ENCODE measurements around the gene SPPL3.
"Not testable (repeated sequence)": the region's sequence is repeated elsewhere in the genome, so short reads cannot be mapped to it uniquely, and the experiment has no call there.

SPPL3 gene

GRCh38 chr12:120917748-120918147 lies 13.6 kb upstream of the SPPL3 start:
- DNase-seq: no peak

- no peak for DNase-seq
These were observed 12.4 kb upstream of the SPPL3 start for GRCh38 chr12:120916561-120916960.

DNA sequence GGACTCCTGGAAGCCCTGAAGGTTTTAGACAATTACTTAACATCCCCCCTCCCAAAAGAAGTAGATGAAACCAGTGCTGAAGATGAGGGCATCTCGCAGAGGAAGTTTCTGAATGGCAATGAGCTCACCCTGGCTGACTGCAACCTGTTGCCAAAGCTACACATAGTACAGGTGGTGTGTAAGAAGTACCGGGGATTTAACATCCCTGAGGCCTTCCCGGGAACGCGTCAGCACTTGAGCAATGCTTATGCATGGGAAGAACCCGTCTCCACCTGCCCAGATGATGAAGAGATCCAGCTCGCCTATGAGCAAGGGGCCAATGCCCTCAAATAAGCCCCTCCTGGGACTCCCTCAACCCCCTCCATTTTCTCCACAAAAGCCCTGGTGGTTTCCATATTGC lies 10.6 kb upstream of the SPPL3 start:
- no peak for DNase-seq

DNA sequence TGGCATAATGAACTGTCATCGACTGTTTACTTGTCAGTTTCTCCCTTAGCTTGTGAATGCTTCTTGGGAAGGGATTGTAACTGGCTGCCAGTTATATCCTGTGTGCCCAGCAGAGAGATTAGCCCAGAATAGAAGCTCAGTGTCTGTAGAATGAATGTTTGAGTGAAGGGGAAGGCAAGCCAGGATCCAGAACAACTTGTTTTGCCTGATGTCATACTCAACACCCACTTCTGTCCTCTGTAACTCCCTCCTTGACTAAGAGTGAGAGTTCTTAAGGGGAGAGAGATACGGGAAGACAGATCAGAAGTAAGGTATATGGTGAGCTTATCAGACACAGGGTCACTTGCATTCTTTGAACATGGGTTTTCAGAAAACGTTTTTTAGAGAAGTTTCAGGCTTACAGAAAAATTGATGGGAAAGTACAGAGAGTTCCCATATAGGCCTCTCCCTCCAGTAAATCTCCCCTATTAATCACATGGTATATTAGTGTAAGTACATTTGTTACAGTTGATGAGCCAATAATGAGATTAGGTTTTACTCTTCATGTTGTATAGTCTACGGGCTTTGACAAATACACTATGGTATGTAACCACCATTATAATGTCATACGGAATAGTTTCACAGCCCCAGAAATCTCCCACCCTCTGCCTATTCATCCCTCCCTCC lies 5.6 kb upstream of the SPPL3 start:
- DNase-seq: no peak

- no peak for DNase-seq
These were observed 1.8 kb upstream of the SPPL3 start for GRCh38 chr12:120905856-120906384.

- DNase-seq: no peak
These were observed 554 bp downstream of the SPPL3 start for GRCh38 chr12:120903412-120904196.

DNA sequence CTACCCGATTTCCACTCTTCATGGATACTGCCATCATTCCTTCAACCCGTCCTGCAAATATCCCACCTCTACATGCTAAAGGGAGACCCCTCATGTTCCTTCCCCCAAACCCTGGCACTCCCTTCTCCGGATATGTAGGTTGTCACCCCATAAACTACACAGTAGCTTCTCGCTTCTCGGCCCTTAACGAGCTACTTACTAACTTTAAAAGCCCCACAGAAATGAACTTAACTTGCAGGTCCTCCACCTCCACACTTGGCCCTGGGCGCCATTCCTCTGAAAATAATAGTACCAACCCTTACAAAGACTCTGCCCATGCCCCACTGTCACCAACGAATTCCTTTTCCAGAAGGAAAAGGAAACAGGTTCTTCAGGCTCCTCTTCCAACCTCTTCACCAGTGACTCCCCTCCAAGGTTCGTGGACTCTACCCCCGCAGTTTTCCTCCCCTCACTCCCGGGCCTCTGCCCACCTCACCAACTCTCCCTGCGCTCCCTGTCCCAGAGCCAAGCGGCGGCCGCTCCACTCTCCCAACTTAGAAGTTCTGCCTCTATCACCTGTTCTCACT lies 1.2 kb downstream of the SPPL3 start:
- no peak for DNase-seq

GRCh38 chr12:120901818-120902217 lies 2.3 kb downstream of the SPPL3 start:
- no peak for DNase-seq

GRCh38 chr12:120901101-120901500 lies 3.1 kb downstream of the SPPL3 start:
- DNase-seq: not testable (repeated sequence)

- DNase-seq: no peak
These were observed 8.6 kb downstream of the SPPL3 start for GRCh38 chr12:120895532-120895931.

DNA sequence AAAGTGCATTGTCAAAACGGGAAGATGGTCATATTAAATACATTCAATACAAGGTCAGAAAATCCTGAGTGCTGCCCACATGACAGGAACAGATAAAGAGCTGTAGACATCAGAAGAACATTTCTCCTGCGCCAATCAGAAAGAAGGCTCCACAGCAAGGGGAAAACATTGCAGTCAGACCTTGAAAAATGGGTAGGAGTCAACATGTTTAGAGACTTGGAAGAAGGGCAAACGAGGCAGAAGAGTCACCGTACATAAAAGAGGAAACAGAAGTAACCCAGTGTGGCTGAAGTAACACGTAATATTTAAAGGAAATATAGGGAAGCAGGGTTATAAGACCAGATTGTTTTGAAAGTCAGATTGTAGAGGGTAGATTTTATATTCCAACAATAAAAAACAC lies 11.9 kb downstream of the SPPL3 start:
- DNase-seq: no peak

- DNase-seq: no peak
These were observed 13.2 kb downstream of the SPPL3 start for GRCh38 chr12:120890963-120891362.

DNA sequence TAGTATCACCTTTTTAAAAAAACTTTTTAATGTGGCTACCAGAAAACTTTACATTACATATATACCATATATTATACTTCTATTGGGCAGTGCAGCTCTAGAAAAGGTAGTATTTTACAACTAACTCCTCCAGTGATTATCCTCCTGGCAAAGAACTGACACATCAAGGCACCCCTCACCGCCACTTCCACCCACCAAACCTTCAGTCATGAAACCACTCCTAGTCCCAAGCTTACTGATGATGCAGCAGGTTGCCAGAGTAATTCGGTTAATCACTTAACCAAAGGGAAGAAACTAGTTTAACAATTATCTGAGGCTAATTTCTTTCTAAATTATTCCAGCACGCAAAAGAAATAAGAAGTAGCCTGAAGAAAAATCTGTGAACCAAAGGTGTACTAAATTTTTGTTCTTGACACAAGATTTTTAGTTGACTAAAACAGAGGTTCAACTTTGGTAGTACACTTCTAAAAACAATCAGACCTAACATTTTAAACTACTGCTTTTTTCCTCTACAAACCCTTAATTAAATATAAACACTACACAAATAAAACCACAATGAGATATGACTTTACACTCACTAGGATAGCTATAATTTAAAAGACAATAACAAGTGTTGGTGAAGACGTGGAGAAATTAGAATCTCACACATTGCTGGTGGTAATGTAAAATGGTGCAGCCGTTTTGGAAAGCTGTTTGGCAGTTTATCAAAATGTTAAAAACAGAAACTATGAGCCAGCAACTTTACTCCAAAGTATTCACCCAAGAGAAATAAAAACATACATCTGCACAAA lies 16.7 kb downstream of the SPPL3 start:
- DNase-seq: no peak

DNA sequence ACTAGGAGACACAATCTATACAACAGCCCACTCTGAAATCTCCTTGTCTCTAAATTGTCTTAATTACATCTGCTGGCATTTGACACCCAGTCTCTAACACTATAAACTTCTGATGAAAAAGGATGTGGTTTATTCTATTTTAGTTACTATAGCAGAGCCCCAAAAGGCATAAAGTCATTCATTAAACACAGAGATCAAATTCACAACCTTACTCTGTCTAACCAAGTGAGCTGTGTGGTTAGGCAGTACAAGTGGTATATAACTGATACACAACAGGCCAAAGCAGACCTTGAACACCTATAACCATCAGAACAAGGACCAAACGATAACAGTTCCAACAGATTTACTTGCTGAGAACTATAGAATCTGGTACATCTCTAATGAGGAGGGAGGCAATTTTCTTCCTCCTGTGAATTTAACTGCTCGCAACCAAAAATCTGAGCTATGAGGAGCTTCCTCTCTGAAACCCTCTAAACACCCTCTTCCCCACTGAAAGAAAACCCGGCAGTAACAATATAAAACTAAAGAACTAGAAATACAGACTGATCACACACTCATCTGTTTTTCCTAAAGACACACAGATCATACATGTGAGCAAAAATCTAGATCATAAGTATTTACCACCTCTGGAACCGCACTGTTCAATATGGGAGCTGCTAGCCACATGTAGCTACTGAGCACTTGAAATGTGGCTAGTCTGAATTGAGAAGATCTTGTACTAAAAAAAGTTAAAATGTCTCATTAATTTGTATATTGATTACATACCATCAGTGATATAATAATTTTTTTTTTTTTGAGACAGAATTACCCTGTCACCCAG lies 17.7 kb downstream of the SPPL3 start:
- DNase-seq: no peak

GRCh38 chr12:120885521-120885920 lies 18.6 kb downstream of the SPPL3 start:
- no peak for DNase-seq

GRCh38 chr12:120884644-120885043 lies 19.5 kb downstream of the SPPL3 start:
- DNase-seq: no peak

- no peak for DNase-seq
These were observed 22.1 kb downstream of the SPPL3 start for GRCh38 chr12:120882055-120882555.

DNA sequence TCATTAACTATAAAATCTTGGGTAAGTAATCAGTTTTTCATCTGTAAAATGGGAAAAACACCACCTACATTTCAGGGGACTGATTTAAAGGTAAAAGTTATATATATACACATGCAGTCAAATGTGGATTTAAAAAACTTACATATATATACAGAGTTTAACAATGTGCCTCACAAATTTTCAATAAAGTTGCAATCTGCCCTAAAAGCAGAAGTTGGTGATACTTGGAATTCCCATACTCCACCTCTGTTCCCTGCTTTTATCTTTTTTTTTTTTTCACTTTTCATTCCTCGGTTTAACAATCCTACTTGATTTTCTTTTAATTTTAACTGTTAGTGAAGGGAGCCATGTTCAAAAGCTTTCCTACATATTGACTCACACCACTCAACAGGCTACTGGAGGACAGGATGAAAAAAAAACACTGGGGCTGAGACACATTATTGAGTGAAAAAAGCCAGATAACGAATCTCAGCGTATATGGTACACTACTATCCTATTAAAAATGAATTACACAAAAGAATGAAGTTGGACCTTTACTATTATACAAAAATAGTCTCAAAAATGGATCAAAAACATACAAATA lies 24.3 kb downstream of the SPPL3 start:
- no peak for DNase-seq

DNA sequence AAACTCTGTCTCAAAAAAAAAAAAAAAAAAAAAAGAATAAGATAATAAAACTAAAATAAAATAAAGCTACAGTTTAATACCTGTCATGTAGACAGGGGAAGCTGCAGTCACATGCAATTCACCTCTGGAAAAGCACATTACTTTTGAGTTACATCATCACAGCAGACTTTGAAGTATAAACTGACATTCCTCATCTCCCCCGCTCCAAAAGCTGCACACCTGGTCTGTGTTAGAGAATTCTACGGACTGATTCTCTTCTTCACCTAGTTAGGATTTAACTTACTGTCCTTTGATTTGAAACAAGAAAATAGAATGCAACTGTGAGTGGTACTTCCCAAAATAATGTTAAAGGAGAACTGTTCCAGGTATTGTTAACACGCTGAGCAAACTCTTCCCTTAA lies 25.1 kb downstream of the SPPL3 start:
- no peak for DNase-seq

DNA sequence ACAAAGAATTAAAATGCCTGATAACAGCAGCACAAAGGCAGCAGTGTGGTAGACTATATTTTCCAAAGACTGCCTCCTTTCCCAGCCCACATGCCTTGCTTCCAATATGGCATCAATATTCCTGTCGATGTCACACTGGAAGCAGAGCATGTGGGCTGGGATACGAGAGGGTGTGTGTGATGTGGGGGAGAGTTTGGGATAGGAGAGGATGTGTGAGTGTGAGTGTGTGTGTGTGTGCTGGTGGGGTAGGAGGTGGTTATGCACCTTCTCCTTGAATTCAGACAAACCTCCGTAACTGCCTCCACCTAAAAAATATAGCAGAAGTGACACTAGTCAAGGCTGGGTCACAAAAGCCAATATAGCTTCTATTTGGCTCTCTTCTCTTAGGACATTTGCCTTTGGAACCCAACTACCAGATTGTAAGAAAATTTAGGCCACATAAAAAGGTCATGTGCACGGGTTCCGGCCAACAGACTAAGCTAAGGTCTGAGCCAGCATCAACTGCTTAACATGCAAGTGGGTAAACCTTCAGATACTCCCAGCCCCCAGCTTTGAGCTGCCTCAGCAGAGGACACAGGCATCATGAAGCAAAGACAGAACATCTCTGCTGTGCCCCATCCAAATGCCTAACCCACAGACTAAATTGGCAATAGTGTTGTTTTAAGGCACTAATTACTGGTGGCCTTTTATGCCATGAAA lies 29.5 kb downstream of the SPPL3 start:
- no peak for DNase-seq

DNA sequence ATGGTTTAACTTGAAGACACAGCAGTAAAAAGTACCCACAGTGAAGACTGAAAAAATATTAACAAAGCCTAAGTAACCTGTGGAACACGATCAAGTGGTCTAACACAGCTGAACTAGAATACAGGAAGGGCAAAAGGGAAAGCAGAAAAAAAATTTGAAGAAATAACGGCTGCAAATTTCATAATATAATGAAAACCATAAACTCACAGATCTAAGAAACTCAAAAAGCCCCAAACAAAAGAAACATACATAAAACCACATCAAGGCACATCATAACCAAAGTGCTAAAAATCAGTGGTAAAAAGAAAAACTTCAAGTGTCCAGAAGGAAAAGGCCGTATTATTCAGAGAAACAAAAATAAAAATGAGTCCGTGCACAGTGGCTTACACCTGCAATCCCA lies 30.9 kb downstream of the SPPL3 start:
- DNase-seq: no peak
